HepG2 (cell line): ENCODE data around the gene MDFIC. TPM values are rescaled to one million over a fixed set of nuclear protein-coding genes. Genes with fewer than 3 reads are reported as not detected.

Experiments
- ARNT ChIP-seq: fragments of 450-650 bp; IDR thresholded peaks from 2 replicates; pipeline ENCODE4 v1.6.1; 2017
- PBX3 ChIP-seq: sonication (generic); formaldehyde crosslinking; IDR thresholded peaks from 2 replicates; pipeline ENCODE4 v1.8.1; 2023; ENCODE audit warnings: missing genetic modification reagents, inconsistent platforms, borderline replicate concordance
- PCBP2 ChIP-seq: fragments of 200-400 bp; formaldehyde crosslinking; optimal IDR thresholded peaks from 2 replicates; pipeline ENCODE3; 2018; ENCODE audit warnings: low read length, low read depth; ENCODE audit not compliant: poor library complexity, severe bottlenecking
- PLRG1 ChIP-seq: fragments of 450-650 bp; conservative IDR thresholded peaks from 2 replicates; pipeline ENCODE4 v1.6.1; 2016
- PRDM15 ChIP-seq: sonication (generic); formaldehyde crosslinking; IDR thresholded peaks from 2 replicates; pipeline ENCODE4 v1.4.0; 2020; ENCODE audit warnings: missing genetic modification reagents
- RARG ChIP-seq: sonication (generic); formaldehyde crosslinking; IDR thresholded peaks from 2 replicates; pipeline ENCODE4 v1.4.0; 2020; ENCODE audit warnings: low read depth, mild to moderate bottlenecking, missing genetic modification reagents
- RFX1 ChIP-seq: fragments of 450-650 bp; IDR thresholded peaks from 2 replicates; pipeline ENCODE4 v1.6.1; 2017
- SMARCE1 ChIP-seq: fragments of 450-650 bp; IDR thresholded peaks from 2 replicates; pipeline ENCODE4 v1.6.1; 2017; ENCODE audit warnings: borderline replicate concordance
- ZBTB33 ChIP-seq: sonication (generic); formaldehyde crosslinking; IDR thresholded peaks from 2 replicates; pipeline ENCODE4 v1.4.0; 2020; ENCODE audit warnings: missing genetic modification reagents
- ZNF12 ChIP-seq: sonication (generic); formaldehyde crosslinking; IDR thresholded peaks from 2 replicates; pipeline ENCODE4 v1.5.0; 2020; ENCODE audit warnings: missing genetic modification reagents
- ZNF264 ChIP-seq: sonication (generic); formaldehyde crosslinking; IDR thresholded peaks from 2 replicates; pipeline ENCODE4 v1.4.0; 2020; ENCODE audit warnings: missing genetic modification reagents
- polyA plus RNA-seq, 8 experiments: library from polyadenylated mRNA; depleted of rRNA in 3 of 8; stranded (reverse) in 7 of 8; unstranded in 1 of 8; fragments of >200 nt; fragmentation: Illumina TruSeq in 4 of 8; extraction: Trizol in 4 of 8; gene quantifications; 2 replicates each; pipeline versions ENCODE4 v1.2.1 to v1.2.3, GENCODE V29; 2011 to 2016; ENCODE audit warnings: low read depth in 4 of 8, missing spikeins in 1 of 8, mixed read lengths in 1 of 8; ENCODE audit not compliant: insufficient read depth in 1 of 8
- total RNA-seq, 5 experiments: library from RNA; depleted of rRNA; stranded (reverse); fragments of >200 nt; fragmentation: Illumina TruSeq; extraction: Trizol; gene quantifications; 2 replicates each; pipeline ENCODE4 v1.2.3, GENCODE V29; 2016; ENCODE audit warnings: low read depth in 1 of 5
- TF ChIP-seq, protein P1 (sequence below): sonication (generic); formaldehyde crosslinking; IDR thresholded peaks from 2 replicates; pipeline ENCODE4 v1.4.0; 2020; ENCODE audit warnings: missing genetic modification reagents
- TF ChIP-seq, protein P2 (sequence below): sonication (generic); formaldehyde crosslinking; IDR thresholded peaks from 2 replicates; pipeline ENCODE4 v1.4.0; 2020; ENCODE audit warnings: missing genetic modification reagents

MDFIC gene
- total and polyA plus RNA-seq, 2 of the 13 experiments (the other 11 are each of a cell fraction or from before 2014, with no cell fraction given): 0.13 TPM; not detected in 1

GRCh38 chr7:114890561-114890960, 31.3 kb upstream of the MDFIC start (continued):
- TF ChIP-seq, protein P1, sequence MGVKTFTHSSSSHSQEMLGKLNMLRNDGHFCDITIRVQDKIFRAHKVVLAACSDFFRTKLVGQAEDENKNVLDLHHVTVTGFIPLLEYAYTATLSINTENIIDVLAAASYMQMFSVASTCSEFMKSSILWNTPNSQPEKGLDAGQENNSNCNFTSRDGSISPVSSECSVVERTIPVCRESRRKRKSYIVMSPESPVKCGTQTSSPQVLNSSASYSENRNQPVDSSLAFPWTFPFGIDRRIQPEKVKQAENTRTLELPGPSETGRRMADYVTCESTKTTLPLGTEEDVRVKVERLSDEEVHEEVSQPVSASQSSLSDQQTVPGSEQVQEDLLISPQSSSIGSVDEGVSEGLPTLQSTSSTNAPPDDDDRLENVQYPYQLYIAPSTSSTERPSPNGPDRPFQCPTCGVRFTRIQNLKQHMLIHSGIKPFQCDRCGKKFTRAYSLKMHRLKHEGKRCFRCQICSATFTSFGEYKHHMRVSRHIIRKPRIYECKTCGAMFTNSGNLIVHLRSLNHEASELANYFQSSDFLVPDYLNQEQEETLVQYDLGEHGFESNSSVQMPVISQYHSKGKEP: no peak
- TF ChIP-seq PCBP2 (no peak), RARG (CRISPR knock-in tag) (no peak), PLRG1 (no peak), SMARCE1 (no peak), RFX1 (no peak), ZNF12 (CRISPR knock-in tag) (no peak), ZBTB33 (no peak), PBX3 (CRISPR knock-in tag) (no peak), ARNT (no peak), ZNF264 (CRISPR knock-in tag) (no peak), PRDM15 (no peak)
- TF ChIP-seq, protein P2, sequence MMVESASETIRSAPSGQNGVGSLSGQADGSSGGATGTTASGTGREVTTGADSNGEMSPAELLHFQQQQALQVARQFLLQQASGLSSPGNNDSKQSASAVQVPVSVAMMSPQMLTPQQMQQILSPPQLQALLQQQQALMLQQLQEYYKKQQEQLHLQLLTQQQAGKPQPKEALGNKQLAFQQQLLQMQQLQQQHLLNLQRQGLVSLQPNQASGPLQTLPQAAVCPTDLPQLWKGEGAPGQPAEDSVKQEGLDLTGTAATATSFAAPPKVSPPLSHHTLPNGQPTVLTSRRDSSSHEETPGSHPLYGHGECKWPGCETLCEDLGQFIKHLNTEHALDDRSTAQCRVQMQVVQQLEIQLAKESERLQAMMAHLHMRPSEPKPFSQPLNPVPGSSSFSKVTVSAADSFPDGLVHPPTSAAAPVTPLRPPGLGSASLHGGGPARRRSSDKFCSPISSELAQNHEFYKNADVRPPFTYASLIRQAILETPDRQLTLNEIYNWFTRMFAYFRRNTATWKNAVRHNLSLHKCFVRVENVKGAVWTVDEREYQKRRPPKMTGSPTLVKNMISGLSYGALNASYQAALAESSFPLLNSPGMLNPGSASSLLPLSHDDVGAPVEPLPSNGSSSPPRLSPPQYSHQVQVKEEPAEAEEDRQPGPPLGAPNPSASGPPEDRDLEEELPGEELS (CRISPR knock-in tag): no peak
